Measurements from ENCODE around the gene KRTAP10-11.

Gene KRTAP10-11

GRCh38 chr21:44653123-44653522, 6.9 kb downstream of the KRTAP10-11 start:
- no peak for DNase-seq (ENCODE audit: low spot score)
- no peak for TF ChIP-seq CTCF (IDR thresholded peaks at IDR 0.05; ENCODE audit: extremely low read depth, insufficient read depth, missing control alignments)
- in situ Hi-C loops (cut with MboI; ENCODE audit: low pct_unique_long_range_greater_than_20kb, low sequenced_read_pairs, unreplicated experiment) = no loop called here

GRCh38 chr21:44653656-44654575, 7.7 kb downstream of the KRTAP10-11 start:
- no peak for DNase-seq (ENCODE audit: low spot score)
- no peak for TF ChIP-seq CTCF (IDR thresholded peaks at IDR 0.05; ENCODE audit: extremely low read depth, insufficient read depth, missing control alignments)
- in situ Hi-C loops (cut with MboI; ENCODE audit: low pct_unique_long_range_greater_than_20kb, low sequenced_read_pairs, unreplicated experiment) = no loop called here

GRCh38 chr21:44654576-44655175, 8.5 kb downstream of the KRTAP10-11 start, which contains the start of gene KRTAP12-4:
Gene KRTAP12-4 (minus strand): TSS chr21:44654659. CDS start chr21:44654614, 45 bp downstream.
- no peak for DNase-seq (ENCODE audit: low spot score)
- no peak for TF ChIP-seq CTCF (IDR thresholded peaks at IDR 0.05; ENCODE audit: extremely low read depth, insufficient read depth, missing control alignments)
- in situ Hi-C loops (cut with MboI; ENCODE audit: low pct_unique_long_range_greater_than_20kb, low sequenced_read_pairs, unreplicated experiment) = no loop called here

- no peak for DNase-seq (ENCODE audit: low spot score)
- TF ChIP-seq CTCF (IDR thresholded peaks at IDR 0.05; ENCODE audit: extremely low read depth, insufficient read depth, missing control alignments) = no peak
- in situ Hi-C loops (cut with MboI; ENCODE audit: low pct_unique_long_range_greater_than_20kb, low sequenced_read_pairs, unreplicated experiment) = no loop called here
Measured at GRCh38 chr21:44656868-44657267, 10.7 kb downstream of the KRTAP10-11 start.

GRCh38 chr21:44657635-44658540, 11.7 kb downstream of the KRTAP10-11 start, which contains the start of gene KRTAP12-3:
Gene KRTAP12-3 (plus strand): TSS chr21:44657932. CDS start chr21:44657980, 48 bp downstream.
- in situ Hi-C loops (cut with MboI; ENCODE audit: low pct_unique_long_range_greater_than_20kb, low sequenced_read_pairs, unreplicated experiment) = no loop called here
- no peak for DNase-seq (ENCODE audit: low spot score)
- TF ChIP-seq CTCF (IDR thresholded peaks at IDR 0.05; ENCODE audit: extremely low read depth, insufficient read depth, missing control alignments) = no peak

GRCh38 chr21:44658541-44658910, 12.3 kb downstream of the KRTAP10-11 start:
- no peak for TF ChIP-seq CTCF (IDR thresholded peaks at IDR 0.05; ENCODE audit: extremely low read depth, insufficient read depth, missing control alignments)
- DNase-seq (ENCODE audit: low spot score) = no peak
- in situ Hi-C loops (cut with MboI; ENCODE audit: low pct_unique_long_range_greater_than_20kb, low sequenced_read_pairs, unreplicated experiment) = no loop called here

Measured in GM13977 (cell line).